SK-N-MC (cell line): ENCODE data around the gene GSTM4.
"Not testable (repeated sequence)": the region's sequence is repeated elsewhere in the genome, so short reads cannot be mapped to it uniquely, and the experiment has no call there.

Experiments used
- DNase-seq: peaks from one replicate; pipeline ENCODE4 v3.0.0-alpha.2; 2011; ENCODE audit warnings: low read depth, low spot score
- H3K27ac ChIP-seq: fragments of 200-600 bp; sonication (generic); 2 replicates; pipeline ENCODE4 v1.5.1; 2016; ENCODE audit warnings: mixed run types
- H3K36me3 ChIP-seq: fragments of 200-600 bp; sonication (generic); 2 replicates; pipeline ENCODE4 v1.6.1; 2017; ENCODE audit warnings: antibody characterized with exemption, low read length, mixed read lengths; ENCODE audit not compliant: insufficient read depth
- H3K4me3 ChIP-seq: fragments of 200-600 bp; sonication (generic); 2 replicates; pipeline ENCODE4 v1.5.1; 2016
- H3K9ac ChIP-seq: fragments of 200-600 bp; sonication (generic); 2 replicates; pipeline ENCODE4 v1.8.0; 2017; ENCODE audit warnings: mixed run types, mixed read lengths; ENCODE audit not compliant: insufficient read length
- H3K9me3 ChIP-seq: fragments of 200-600 bp; sonication (generic); 2 replicates; pipeline ENCODE4 v1.6.1; 2017; ENCODE audit warnings: low read depth, mild to moderate bottlenecking, antibody characterized with exemption, low read length, moderate library complexity, mixed read lengths
- EZH2 ChIP-seq: fragments of 200-600 bp; sonication (generic); IDR thresholded peaks from one replicate; pipeline ENCODE4 v1.6.1; 2017; ENCODE audit warnings: antibody characterized with exemption
- FOXP2 ChIP-seq: optimal IDR thresholded peaks from 2 replicates; pipeline ENCODE3; 2011; ENCODE audit warnings: mild to moderate bottlenecking, moderate library complexity; ENCODE audit not compliant: insufficient read depth; ENCODE audit errors: extremely low read length, control extremely low read depth
- POLR2AphosphoS5 ChIP-seq: IDR thresholded peaks from 2 replicates; pipeline ENCODE4 v1.6.1; 2012; ENCODE audit warnings: mild to moderate bottlenecking, low read depth, low read length, borderline replicate concordance

The GSTM4 gene

DNA sequence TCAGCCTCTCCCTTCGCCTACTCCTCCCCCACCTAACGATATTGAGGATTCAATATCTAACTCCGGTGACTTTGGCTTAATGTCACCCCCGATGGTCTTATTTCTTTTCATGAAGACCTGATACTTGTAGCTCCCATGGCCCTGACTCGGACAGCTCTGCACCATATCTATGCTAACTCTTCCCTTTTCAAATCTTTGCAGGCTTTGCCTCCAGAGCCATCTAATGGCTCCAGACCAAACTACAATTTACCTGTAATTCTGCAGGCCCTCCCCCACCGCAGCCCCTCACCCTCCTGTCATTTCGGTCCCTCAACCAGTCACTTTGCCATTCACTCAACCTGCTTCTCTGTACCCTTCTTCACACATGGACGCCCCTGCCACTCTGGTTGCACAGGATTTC, 48.3 kb downstream of the GSTM4 start:
- no peak overlapping the region for H3K9ac ChIP-seq
- TF ChIP-seq POLR2AphosphoS5 (no peak), EZH2 (no peak), FOXP2 (no peak)
- DNase-seq = no peak
- H3K36me3 ChIP-seq = no peaks in the 10 kb centered on the region
- H3K27ac ChIP-seq = no peak overlapping the region
- no peak overlapping the region for H3K4me3 ChIP-seq
- no peaks in the 10 kb centered on the region for H3K9me3 ChIP-seq

DNA sequence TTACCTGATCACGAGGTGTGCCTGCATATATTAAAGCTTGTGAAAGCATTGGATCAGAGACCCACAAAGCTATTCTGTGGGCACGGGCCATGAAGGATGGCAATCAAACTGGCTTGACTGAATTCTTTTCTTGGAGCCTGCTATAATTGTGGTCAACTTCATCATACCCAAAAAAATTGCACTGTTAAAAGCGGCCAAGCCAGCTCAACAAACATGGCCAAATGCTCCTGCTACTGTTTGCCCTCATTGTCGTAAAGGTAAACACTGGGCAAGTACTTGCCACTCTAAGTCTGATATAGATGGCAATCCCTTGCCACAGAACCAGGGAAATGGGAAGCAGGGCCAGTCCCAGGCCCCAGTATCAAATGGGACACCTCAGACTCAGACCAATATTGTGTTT, 49.5 kb downstream of the GSTM4 start:
- DNase-seq = no peak
- TF ChIP-seq FOXP2 = no peak
- no peak for TF ChIP-seq POLR2AphosphoS5
- TF ChIP-seq EZH2 = no peak

GRCh38 chr1:109708949-109709348, 53.0 kb downstream of the GSTM4 start:
- H3K36me3 ChIP-seq, DNase-seq, H3K4me3 ChIP-seq, H3K27ac ChIP-seq, H3K9ac ChIP-seq, H3K9me3 ChIP-seq: not testable (repeated sequence)

More for the DNA sequence above, 49.5 kb downstream of the GSTM4 start:
- no peak overlapping the region for H3K4me3 ChIP-seq
- H3K9ac ChIP-seq = no peak overlapping the region
- no peak overlapping the region for H3K27ac ChIP-seq
- H3K36me3 ChIP-seq = no peaks in the 10 kb centered on the region
- no peaks in the 10 kb centered on the region for H3K9me3 ChIP-seq

DNA sequence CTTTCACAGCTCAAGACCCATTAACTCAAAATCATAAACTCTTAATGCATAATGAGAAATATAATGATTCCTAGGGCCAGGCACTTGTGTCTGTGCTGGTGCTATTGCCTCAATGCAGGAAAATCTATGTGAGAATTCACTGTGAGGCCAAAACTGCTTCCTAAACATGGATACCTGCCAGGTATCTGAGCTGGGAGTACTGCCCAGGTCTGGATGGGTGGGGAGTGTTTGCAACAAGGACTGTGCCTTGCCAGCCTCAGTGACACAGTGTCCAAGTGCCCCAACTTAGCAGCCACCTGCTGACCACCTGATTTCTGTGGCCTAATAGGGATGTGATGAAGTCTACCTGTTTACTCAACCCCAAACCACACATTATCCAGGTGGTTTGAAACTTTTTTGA, 53.9 kb downstream of the GSTM4 start:
- H3K27ac ChIP-seq, H3K4me3 ChIP-seq, H3K9me3 ChIP-seq, DNase-seq, H3K9ac ChIP-seq, H3K36me3 ChIP-seq: not testable (repeated sequence)
